ENCODE data around the gene RIBC2. TPM values are rescaled to one million over a fixed set of nuclear protein-coding genes. Genes with fewer than 3 reads are reported as not detected.

Gene RIBC2
- total and polyA plus RNA-seq, 10 of the 15 experiments (the other 5 are each of a cell fraction or from before 2014, with no cell fraction given) = 0.10 TPM; not detected in 9

DNA sequence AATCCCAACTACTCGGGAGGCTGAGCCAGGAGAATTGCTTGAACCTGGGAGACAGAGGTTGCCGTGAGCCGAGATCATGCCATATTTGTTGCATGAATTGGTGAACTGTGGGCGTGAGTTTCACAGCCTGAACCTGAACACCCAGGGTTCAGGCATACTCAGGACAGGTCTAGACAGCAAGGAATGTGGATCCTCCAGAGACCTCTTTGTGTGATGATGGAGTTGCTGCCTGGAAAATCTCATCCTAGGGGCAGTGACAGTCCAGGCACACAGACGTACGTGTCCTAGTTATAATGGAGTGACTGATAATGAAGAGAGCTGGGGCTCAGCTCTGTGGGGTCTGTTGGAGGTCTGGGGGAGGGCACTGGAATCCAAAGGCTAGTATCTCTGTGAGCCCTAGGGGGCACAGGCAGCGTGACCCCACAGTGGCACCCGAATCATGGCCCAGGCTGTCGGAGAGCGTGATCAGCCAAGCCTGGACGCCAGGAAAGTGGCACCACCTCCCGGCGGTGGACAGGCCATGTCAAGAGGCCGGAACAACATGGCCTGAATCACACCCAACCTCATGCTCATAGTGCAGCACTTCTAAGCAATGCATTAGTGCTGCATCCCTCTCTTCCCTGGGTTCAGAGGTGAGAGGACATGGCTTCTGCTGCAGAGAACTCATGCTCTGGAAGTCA lies 31.7 kb downstream of the RIBC2 start:
- in situ Hi-C loops (cut with MboI) = no loop called here
- FAIRE-seq (no peak), DNase-seq (ENCODE audit: low read depth, low spot score) (no peak), ATAC-seq (no peak)
- Histone ChIP-seq H3K9ac (ENCODE audit: control insufficient read depth, insufficient read depth, low read length) (no peak overlapping the region), H3K4me2 (ENCODE audit: control insufficient read depth, insufficient read depth) (no peak overlapping the region), H3K27ac (ENCODE audit: control insufficient read depth, insufficient read depth) (no peak overlapping the region), H3K9me3 (replicated peaks; ENCODE audit: control insufficient read depth, insufficient read depth, low read length) (no peaks in the 10 kb centered on the region), H3K36me3 (ENCODE audit: control insufficient read depth in 2 of 2, insufficient read depth in 2 of 2, low read length in 1 of 2) (no peaks in the 10 kb centered on the region), H3K27me3 (replicated peaks in 1 of 2; ENCODE audit: control insufficient read depth in 2 of 2, insufficient read depth in 2 of 2, low read length in 1 of 2) (no peaks in the 10 kb centered on the region; a peak in 1 of 4 replicates), H3K4me1 (ENCODE audit: control insufficient read depth, insufficient read depth, low read length) (no peaks in the 10 kb centered on the region; the same call in 1 of the 2 replicates), H3K4me3 (no peak overlapping the region), H2AFZ (ENCODE audit: control insufficient read depth, low read depth, low read length) (no peak overlapping the region), H4K20me1 (ENCODE audit: control insufficient read depth, insufficient read depth) (no peaks in the 10 kb centered on the region), H3K79me2 (ENCODE audit: control insufficient read depth, insufficient read depth, low read length) (no peaks in the 10 kb centered on the region)
- TF ChIP-seq, protein P1, sequence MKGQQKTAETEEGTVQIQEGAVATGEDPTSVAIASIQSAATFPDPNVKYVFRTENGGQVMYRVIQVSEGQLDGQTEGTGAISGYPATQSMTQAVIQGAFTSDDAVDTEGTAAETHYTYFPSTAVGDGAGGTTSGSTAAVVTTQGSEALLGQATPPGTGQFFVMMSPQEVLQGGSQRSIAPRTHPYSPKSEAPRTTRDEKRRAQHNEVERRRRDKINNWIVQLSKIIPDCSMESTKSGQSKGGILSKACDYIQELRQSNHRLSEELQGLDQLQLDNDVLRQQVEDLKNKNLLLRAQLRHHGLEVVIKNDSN (IDR thresholded peaks at IDR 0.05; ENCODE audit: borderline replicate concordance, extremely low read length, insufficient read depth, low read depth, low read length) = no peak
- TF ChIP-seq NFIC (IDR thresholded peaks at IDR 0.05; ENCODE audit: low read depth, low read length) (no peak), SPI1 (IDR thresholded peaks at IDR 0.05; ENCODE audit: borderline replicate concordance, insufficient read depth, low read depth, low read length) (no peak), CBX5 (IDR thresholded peaks at IDR 0.05; ENCODE audit: low read depth) (no peak)
- TF ChIP-seq, protein P2, sequence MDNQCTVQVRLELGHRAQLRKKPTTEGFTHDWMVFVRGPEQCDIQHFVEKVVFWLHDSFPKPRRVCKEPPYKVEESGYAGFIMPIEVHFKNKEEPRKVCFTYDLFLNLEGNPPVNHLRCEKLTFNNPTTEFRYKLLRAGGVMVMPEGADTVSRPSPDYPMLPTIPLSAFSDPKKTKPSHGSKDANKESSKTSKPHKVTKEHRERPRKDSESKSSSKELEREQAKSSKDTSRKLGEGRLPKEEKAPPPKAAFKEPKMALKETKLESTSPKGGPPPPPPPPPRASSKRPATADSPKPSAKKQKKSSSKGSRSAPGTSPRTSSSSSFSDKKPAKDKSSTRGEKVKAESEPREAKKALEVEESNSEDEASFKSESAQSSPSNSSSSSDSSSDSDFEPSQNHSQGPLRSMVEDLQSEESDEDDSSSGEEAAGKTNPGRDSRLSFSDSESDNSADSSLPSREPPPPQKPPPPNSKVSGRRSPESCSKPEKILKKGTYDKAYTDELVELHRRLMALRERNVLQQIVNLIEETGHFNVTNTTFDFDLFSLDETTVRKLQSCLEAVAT (IDR thresholded peaks at IDR 0.05) = no peak
- intact Hi-C loops (cut with micrococcal nuclease; ENCODE audit: unreplicated experiment) = no loop called here
- BruUV-seq (replicated peaks) = no TSS peak
- POLR2A ChIA-PET = no interaction called here
- SMC1A ChIA-PET (ENCODE audit: uncharacterized antibody, unreplicated experiment) = no interaction called here
- 23% methylated on average over 14 of the region's 14 CpGs for WGBS (ENCODE audit: insufficient coverage, insufficient replicate concordance, low lambda C conversion rate, missing lambda C conversion rate)
- RAD21 ChIA-PET (ENCODE audit: unreplicated experiment) = no interaction called here
- CTCF ChIA-PET = no interaction called here
